Measurements from ENCODE around the gene PRIM1. TPM values are rescaled to one million over a fixed set of nuclear protein-coding genes. Genes with fewer than 3 reads are reported as not detected.
"Not testable (repeated sequence)": the region's sequence is repeated elsewhere in the genome, so short reads cannot be mapped to it uniquely, and the experiment has no call there.

The PRIM1 gene
- polyA plus RNA-seq, 3 donors, result 16.4 to 24.4 (median 17.4) TPM

- no peak for DNase-seq (ENCODE audit: extremely low read depth in 1 of 11, low read depth in 9 of 11, low spot score in 4 of 11)
Observed at GRCh38 chr12:56769868-56770267, 17.7 kb upstream of the PRIM1 start.

GRCh38 chr12:56768424-56768823, 16.3 kb upstream of the PRIM1 start:
- no peak for DNase-seq (ENCODE audit: extremely low read depth in 1 of 11, low read depth in 9 of 11, low spot score in 4 of 11)

GRCh38 chr12:56766535-56766934, 14.4 kb upstream of the PRIM1 start:
- no peak for DNase-seq (ENCODE audit: extremely low read depth in 1 of 11, low read depth in 9 of 11, low spot score in 4 of 11)

GRCh38 chr12:56763753-56764657, 11.9 kb upstream of the PRIM1 start:
- no peak for DNase-seq (ENCODE audit: extremely low read depth in 1 of 11, low read depth in 9 of 11, low spot score in 4 of 11)

- no peak for DNase-seq (ENCODE audit: extremely low read depth in 1 of 11, low read depth in 9 of 11, low spot score in 4 of 11)
Observed at GRCh38 chr12:56761812-56762211, 9.7 kb upstream of the PRIM1 start.

- DNase-seq (ENCODE audit: extremely low read depth in 1 of 11, low read depth in 9 of 11, low spot score in 4 of 11), result no peak
Observed at GRCh38 chr12:56760460-56760859, 8.3 kb upstream of the PRIM1 start.

- DNase-seq (ENCODE audit: extremely low read depth in 1 of 11, low read depth in 9 of 11, low spot score in 4 of 11), result no peak
Observed at GRCh38 chr12:56759263-56759908, 7.3 kb upstream of the PRIM1 start.

GRCh38 chr12:56758728-56759262, 6.7 kb upstream of the PRIM1 start:
- DNase-seq (ENCODE audit: extremely low read depth in 1 of 11, low read depth in 9 of 11, low spot score in 4 of 11), result no peak

- DNase-seq (ENCODE audit: extremely low read depth in 1 of 11, low read depth in 9 of 11, low spot score in 4 of 11), result not testable (repeated sequence)
Observed at GRCh38 chr12:56757971-56758370, 5.8 kb upstream of the PRIM1 start.

GRCh38 chr12:56753566-56753965, 1.4 kb upstream of the PRIM1 start:
- no peak for DNase-seq (ENCODE audit: extremely low read depth in 1 of 11, low read depth in 9 of 11, low spot score in 4 of 11)

- not testable (repeated sequence) for DNase-seq (ENCODE audit: extremely low read depth in 1 of 11, low read depth in 9 of 11, low spot score in 4 of 11)
Observed at GRCh38 chr12:56750596-56750995, 1.5 kb downstream of the PRIM1 start.

- no peak for DNase-seq (ENCODE audit: extremely low read depth in 1 of 11, low read depth in 9 of 11, low spot score in 4 of 11)
Observed at GRCh38 chr12:56749853-56750252, 2.3 kb downstream of the PRIM1 start.

GRCh38 chr12:56749359-56749758, 2.8 kb downstream of the PRIM1 start:
- DNase-seq (ENCODE audit: extremely low read depth in 1 of 11, low read depth in 9 of 11, low spot score in 4 of 11), result no peak

GRCh38 chr12:56728139-56728861, 23.8 kb downstream of the PRIM1 start:
- DNase-seq (ENCODE audit: extremely low read depth in 1 of 11, low read depth in 9 of 11, low spot score in 4 of 11), result no peak

- DNase-seq (ENCODE audit: extremely low read depth in 1 of 11, low read depth in 9 of 11, low spot score in 4 of 11), result not testable (repeated sequence)
Observed at GRCh38 chr12:56726196-56726675, 25.9 kb downstream of the PRIM1 start.

- DNase-seq (ENCODE audit: extremely low read depth in 1 of 11, low read depth in 9 of 11, low spot score in 4 of 11), result peak in 2 of 11 donors; percentile 7 to 10
Observed at GRCh38 chr12:56725723-56726102, 26.4 kb downstream of the PRIM1 start.

- DNase-seq (ENCODE audit: extremely low read depth in 1 of 11, low read depth in 9 of 11, low spot score in 4 of 11), result peak; percentile 90 to 97 (median 95)
Observed at GRCh38 chr12:56724972-56725722, 27.0 kb downstream of the PRIM1 start, which contains the start of gene NACA. NACA (minus strand) TSS chr12:56725299; CDS start chr12:56724521, 778 bp downstream.

- DNase-seq (ENCODE audit: extremely low read depth in 1 of 11, low read depth in 9 of 11, low spot score in 4 of 11), result peak in 1 of 11 donors; percentile 11
Observed at GRCh38 chr12:56724701-56724971, 27.5 kb downstream of the PRIM1 start.
